Suprapubic skin (tissue), 4 donors: ENCODE results near the gene CALN1. TPM values are rescaled to one million over a fixed set of nuclear protein-coding genes. Genes with fewer than 3 reads are reported as not detected.

Experiments
- DNase-seq, 2 donors: peaks; one replicate each; pipeline ENCODE4 v3.0.0-alpha.2; 2019; ENCODE audit warnings: low spot score in 2 of 2
- H3K27ac ChIP-seq: fragments of 200-600 bp; sonication (generic); one replicate; pipeline ENCODE4 v1.5.1; 2019
- H3K27me3 ChIP-seq: fragments of 200-600 bp; sonication (generic); one replicate; pipeline ENCODE4 v1.5.1; 2019
- H3K36me3 ChIP-seq: fragments of 200-600 bp; sonication (generic); one replicate; pipeline ENCODE4 v1.5.1; 2019
- H3K4me1 ChIP-seq: fragments of 200-600 bp; sonication (generic); one replicate; pipeline ENCODE4 v1.5.1; 2019
- H3K4me3 ChIP-seq: fragments of 200-600 bp; sonication (generic); one replicate; pipeline ENCODE4 v1.5.1; 2019; ENCODE audit warnings: mild to moderate bottlenecking
- H3K9me3 ChIP-seq: fragments of 200-600 bp; sonication (generic); one replicate; pipeline ENCODE4 v1.5.1; 2019
- CTCF ChIP-seq, 2 donors: fragments of 200-600 bp in 1 of 2; fragments of 450-650 bp in 1 of 2; sonication (generic) in 1 of 2; IDR thresholded peaks; one replicate each; pipeline ENCODE4 v1.5.1; 2016 to 2019; ENCODE audit warnings: antibody characterized with exemption in 2 of 2, mild to moderate bottlenecking in 1 of 2, moderate library complexity in 1 of 2
- EP300 ChIP-seq: sonication (generic); formaldehyde crosslinking; IDR thresholded peaks from one replicate; pipeline ENCODE4 v1.6.1; 2017; ENCODE audit warnings: antibody characterized with exemption
- POLR2A ChIP-seq, 2 donors: fragments of 450-650 bp; IDR thresholded peaks; one replicate each; pipeline ENCODE4 v1.6.1; 2017; ENCODE audit warnings: antibody characterized with exemption in 2 of 2, mild to moderate bottlenecking in 2 of 2, moderate library complexity in 2 of 2
- POLR2AphosphoS5 ChIP-seq, 3 donors: sonication (generic); formaldehyde crosslinking; IDR thresholded peaks; one replicate each; pipeline ENCODE4 v1.6.1; 2017; ENCODE audit warnings: antibody characterized with exemption in 3 of 3
- WGBS: methylation state at CpG from one replicate; pipeline ENCODE4 v1.1.5; 2018; 5-methylcytosine and 5-hydroxymethylcytosine counted together
- total RNA-seq, 4 donors: library from RNA; depleted of rRNA; stranded (reverse); fragments of >200 nt; gene quantifications; one replicate each; pipeline ENCODE4 v1.1.0, GENCODE V29; 2016

Gene CALN1
- total RNA-seq, 4 donors from 2014 or later: 0.91 to 10.0 (median 3.9) TPM

GRCh38 chr7:72298091-72298490, 114.0 kb downstream of the CALN1 start:
- Histone ChIP-seq H3K4me3 (no peak overlapping the region), H3K27me3 (no peaks in the 10 kb centered on the region), H3K27ac (no peak overlapping the region), H3K36me3 (no peaks in the 10 kb centered on the region), H3K4me1 (no peaks in the 10 kb centered on the region), H3K9me3 (no peaks in the 10 kb centered on the region)
- no peak for TF ChIP-seq CTCF (IDR thresholded peaks at IDR 0.05)
- no peak for TF ChIP-seq POLR2A (IDR thresholded peaks at IDR 0.05)
- no peak for TF ChIP-seq POLR2AphosphoS5 (IDR thresholded peaks at IDR 0.05)
- no peak for TF ChIP-seq EP300
- no peak for DNase-seq
- 91% methylated on average over 5 of the region's 5 CpGs for WGBS

DNA sequence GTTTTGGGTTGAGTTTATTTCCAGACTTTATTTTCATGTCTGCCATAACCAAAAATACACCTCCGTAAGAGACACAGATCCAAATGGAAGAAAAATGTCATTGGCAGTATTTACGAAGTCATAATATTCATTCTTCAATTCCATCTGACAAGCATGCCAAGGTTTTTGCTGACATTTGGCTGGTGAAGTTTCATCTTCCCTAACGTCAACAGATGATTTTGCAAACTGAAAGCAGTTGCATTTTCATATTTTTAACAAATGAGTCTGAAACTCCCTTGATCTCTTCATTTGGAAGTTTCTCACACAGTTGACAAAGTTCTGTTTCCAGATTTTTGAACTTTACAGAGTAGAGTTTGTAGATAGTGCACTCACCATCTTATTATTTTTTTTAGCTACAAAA, 114.5 kb downstream of the CALN1 start:
- Histone ChIP-seq H3K36me3 (no peaks in the 10 kb centered on the region), H3K27ac (no peak overlapping the region), H3K4me1 (no peaks in the 10 kb centered on the region), H3K27me3 (no peaks in the 10 kb centered on the region), H3K9me3 (no peaks in the 10 kb centered on the region), H3K4me3 (no peak overlapping the region)
- no peak for DNase-seq
- WGBS: 61% methylated on average over 3 of the region's 3 CpGs
- TF ChIP-seq POLR2A (IDR thresholded peaks at IDR 0.05): no peak
- TF ChIP-seq CTCF (IDR thresholded peaks at IDR 0.05): no peak
- no peak for TF ChIP-seq EP300
- no peak for TF ChIP-seq POLR2AphosphoS5 (IDR thresholded peaks at IDR 0.05)

GRCh38 chr7:72292794-72293193, 119.3 kb downstream of the CALN1 start:
- no peak for DNase-seq
- 49% methylated on average over 3 of the region's 3 CpGs for WGBS
- H3K9me3 ChIP-seq: peaks cover 3% of the 10 kb centered on the region

GRCh38 chr7:72292118-72292517, 120.0 kb downstream of the CALN1 start:
- Histone ChIP-seq H3K27ac (no peak overlapping the region), H3K4me3 (no peak overlapping the region), H3K4me1 (no peaks in the 10 kb centered on the region), H3K36me3 (no peaks in the 10 kb centered on the region), H3K9me3 (peaks cover 3% of the 10 kb centered on the region), H3K27me3 (no peaks in the 10 kb centered on the region)
- TF ChIP-seq POLR2AphosphoS5 (IDR thresholded peaks at IDR 0.05) (no peak), CTCF (IDR thresholded peaks at IDR 0.05) (no peak), EP300 (no peak), POLR2A (IDR thresholded peaks at IDR 0.05) (no peak)
- WGBS: 90% methylated on average over 3 of the region's 3 CpGs
- DNase-seq: no peak

More at GRCh38 chr7:72292794-72293193, 119.3 kb downstream of the CALN1 start:
- Histone ChIP-seq H3K27ac (no peak overlapping the region), H3K27me3 (no peaks in the 10 kb centered on the region), H3K4me3 (no peak overlapping the region), H3K36me3 (no peaks in the 10 kb centered on the region), H3K4me1 (no peaks in the 10 kb centered on the region)
- no peak for TF ChIP-seq POLR2AphosphoS5 (IDR thresholded peaks at IDR 0.05)
- TF ChIP-seq CTCF (IDR thresholded peaks at IDR 0.05): no peak
- TF ChIP-seq EP300: no peak
- no peak for TF ChIP-seq POLR2A (IDR thresholded peaks at IDR 0.05)

- TF ChIP-seq POLR2AphosphoS5 (IDR thresholded peaks at IDR 0.05): no peak
- TF ChIP-seq POLR2A (IDR thresholded peaks at IDR 0.05): no peak
- Histone ChIP-seq H3K27ac (no peak overlapping the region), H3K9me3 (peaks cover 9% of the 10 kb centered on the region), H3K36me3 (no peaks in the 10 kb centered on the region), H3K4me1 (no peaks in the 10 kb centered on the region), H3K27me3 (no peaks in the 10 kb centered on the region), H3K4me3 (no peak overlapping the region)
- WGBS: 7% methylated on average over 1 of the region's 1 CpG
- no peak for DNase-seq
These were observed 125.6 kb downstream of the CALN1 start for GRCh38 chr7:72286519-72286918.

GRCh38 chr7:72283309-72283708, 128.8 kb downstream of the CALN1 start:
- H3K4me3 ChIP-seq: no peak overlapping the region
- DNase-seq: no peak
- WGBS: 83% methylated on average over 1 of the region's 1 CpG
- no peaks in the 10 kb centered on the region for H3K27me3 ChIP-seq
- TF ChIP-seq CTCF (IDR thresholded peaks at IDR 0.05) (no peak), EP300 (no peak), POLR2AphosphoS5 (IDR thresholded peaks at IDR 0.05) (no peak), POLR2A (IDR thresholded peaks at IDR 0.05) (no peak)
- H3K27ac ChIP-seq: no peak overlapping the region
- peaks cover 6% of the 10 kb centered on the region for H3K9me3 ChIP-seq
- no peaks in the 10 kb centered on the region for H3K4me1 ChIP-seq
- H3K36me3 ChIP-seq: no peaks in the 10 kb centered on the region
